Smooth muscle cell of the brain vasculature (primary cell): ENCODE data around the gene TMEM59.
"Not testable (repeated sequence)": the region's sequence is repeated elsewhere in the genome, so short reads cannot be mapped to it uniquely, and the experiment has no call there.

ENCODE experiments used
- DNase-seq: peaks from one replicate; pipeline ENCODE4 v3.0.0-alpha.2; 2012; ENCODE audit warnings: low read depth, low spot score

The TMEM59 gene

DNA sequence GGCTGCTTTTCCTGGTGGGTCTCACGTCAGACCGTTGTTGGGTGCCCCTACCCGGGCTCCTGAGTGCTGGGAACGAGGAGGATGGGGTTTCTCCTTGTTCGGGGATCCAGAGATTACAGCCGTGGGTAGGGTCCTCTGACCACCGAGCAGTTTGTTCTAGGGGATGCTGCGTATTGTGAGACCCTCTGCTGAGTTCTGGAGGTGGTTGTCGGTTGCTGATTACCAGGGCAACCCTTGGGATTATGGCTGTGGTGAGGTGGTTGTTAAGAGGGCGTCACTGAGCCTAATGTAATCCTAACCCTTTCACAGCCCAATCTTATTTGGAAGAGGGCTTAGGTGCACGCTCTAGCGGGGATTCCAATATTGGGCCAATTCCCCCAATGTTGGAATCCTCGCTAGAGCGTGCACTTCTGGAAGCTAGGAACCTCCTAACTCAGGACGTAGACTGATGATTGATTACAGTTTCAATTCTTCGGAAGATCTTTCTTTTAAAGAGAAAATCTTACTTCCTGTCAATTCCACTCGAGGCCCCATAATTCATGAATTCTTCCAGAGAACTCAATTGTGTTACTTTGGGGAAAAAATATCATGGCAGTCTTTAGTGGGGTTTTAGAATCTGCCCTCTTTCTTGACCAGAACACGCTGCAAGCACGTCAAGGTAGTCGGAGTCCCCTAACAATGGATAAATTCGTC lies 887 bp upstream of the TMEM59 start:
- no peak for DNase-seq

- no peak for DNase-seq
These were observed 522 bp downstream of the TMEM59 start for GRCh38 chr1:54052431-54052933.

DNA sequence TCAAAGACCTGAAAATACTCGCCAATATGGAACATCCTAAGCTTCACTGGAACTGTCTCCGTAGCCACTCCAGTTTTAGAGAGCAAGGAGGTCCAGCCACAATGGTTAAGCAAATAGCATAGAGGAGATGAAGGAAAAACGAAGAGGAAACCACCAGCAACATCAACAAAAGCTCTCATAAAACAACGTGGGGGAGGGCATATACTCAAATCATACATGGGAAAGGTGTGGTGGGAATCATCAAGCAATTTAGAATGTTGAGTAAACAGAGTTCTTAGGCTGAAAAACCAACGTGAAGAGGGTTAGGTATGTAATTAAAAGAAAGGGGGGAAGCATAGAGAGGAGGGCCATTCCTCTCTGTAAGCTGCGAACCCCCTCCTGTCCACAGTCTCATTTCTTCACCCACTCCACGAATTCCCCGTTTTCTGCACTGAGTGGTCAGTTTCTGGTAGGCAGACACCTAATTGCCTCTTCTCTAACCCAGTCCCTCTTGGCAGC lies 1.0 kb downstream of the TMEM59 start:
- DNase-seq, result no peak

DNA sequence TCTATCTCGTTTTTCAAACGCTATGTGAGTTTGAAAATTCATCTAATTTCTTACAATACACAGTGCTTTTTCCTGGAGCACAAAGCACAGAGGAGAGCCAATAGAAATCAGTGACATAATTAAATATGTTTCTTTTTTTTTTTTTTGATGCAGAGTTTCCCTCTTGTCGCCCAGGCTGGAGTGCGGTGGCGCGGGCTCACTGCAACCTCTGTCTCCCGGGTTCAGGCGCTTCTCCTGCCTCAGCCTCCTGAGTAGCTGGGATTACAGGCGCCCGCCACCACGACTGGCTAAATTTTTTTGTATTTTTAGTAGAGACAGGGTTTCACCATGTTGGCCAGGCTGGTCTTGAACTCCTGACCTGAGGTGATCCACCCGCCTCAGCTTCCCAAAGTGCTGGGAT lies 2.6 kb downstream of the TMEM59 start:
- not testable (repeated sequence) for DNase-seq

- no peak for DNase-seq
These were observed 5.4 kb downstream of the TMEM59 start for GRCh38 chr1:54047384-54048305.

DNA sequence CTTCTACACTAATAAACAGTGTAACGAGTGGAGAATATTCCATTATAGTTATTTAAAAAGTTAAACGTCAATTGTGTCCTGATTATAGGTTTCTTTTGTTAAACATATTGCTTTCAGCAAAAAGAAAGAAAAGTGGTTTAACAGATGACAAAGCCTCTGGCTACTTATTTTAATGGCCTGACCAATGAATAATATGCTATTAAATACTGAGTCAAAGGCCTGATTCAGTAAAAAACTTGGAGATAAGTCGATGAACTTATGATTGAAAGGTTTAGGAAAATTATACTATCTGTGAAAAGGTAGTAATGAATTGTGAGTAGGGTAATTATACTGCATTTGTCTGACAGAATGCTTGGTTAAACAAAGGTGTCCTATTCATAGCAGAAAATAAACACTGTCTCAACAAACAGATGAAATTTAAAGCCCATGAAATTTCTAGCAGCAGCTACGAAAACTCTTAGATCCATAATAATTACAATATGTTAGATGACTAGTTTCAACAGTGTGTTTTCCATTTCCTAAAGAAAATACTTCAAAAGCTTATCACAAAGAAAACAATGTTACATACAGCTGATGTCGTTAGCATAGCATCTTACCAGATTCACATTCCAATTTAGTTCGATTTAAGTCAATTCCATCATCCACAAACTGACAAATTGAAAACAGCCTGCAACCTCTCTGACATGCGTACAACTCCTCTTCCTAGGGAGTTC lies 6.2 kb downstream of the TMEM59 start:
- DNase-seq, result no peak

DNA sequence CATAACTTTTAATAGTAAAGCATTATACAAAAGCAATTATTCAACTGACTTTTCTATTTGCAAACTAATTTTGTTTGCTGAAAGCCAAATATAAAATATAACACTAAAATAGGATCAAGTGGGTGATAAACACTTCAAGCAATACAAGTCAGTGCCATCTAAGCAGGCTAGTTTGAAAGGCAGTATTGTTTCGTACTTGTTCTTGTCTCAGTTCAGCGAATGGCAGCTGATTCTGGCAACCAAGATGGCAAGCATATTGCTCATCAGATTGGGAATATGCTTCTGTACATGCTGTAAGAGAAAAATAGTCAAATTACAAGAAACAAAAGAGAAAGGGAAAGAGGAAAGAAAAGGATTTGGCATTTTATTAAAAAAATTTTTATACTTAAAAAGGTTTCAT lies 7.5 kb downstream of the TMEM59 start:
- DNase-seq, result no peak

GRCh38 chr1:54041806-54042205 lies 11.2 kb downstream of the TMEM59 start:
- DNase-seq, result no peak

DNA sequence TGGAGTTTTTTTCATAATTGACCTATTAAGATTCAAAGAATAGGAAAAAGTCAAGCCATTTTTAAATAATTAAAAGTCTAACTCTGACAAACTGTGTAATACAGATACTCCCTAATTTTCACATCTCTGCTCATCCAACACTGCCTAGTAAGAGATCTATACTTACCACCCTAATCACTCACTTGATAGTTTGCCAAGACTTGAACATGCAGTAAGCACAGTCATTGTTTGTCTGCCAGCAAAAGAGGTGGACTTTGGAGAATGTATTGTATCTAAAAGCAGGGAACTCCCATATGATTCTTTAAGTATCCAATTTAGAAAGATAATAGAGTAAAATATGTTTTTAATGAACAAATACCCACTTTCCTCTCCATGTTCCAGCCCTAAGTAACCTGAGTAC lies 15.5 kb downstream of the TMEM59 start:
- DNase-seq, result no peak

GRCh38 chr1:54028306-54029251 lies 24.4 kb downstream of the TMEM59 start:
- no peak for DNase-seq

- DNase-seq, result no peak
These were observed 25.2 kb downstream of the TMEM59 start for GRCh38 chr1:54027848-54028247.

- DNase-seq, result not testable (repeated sequence)
These were observed 28.2 kb downstream of the TMEM59 start for GRCh38 chr1:54024811-54025210.

DNA sequence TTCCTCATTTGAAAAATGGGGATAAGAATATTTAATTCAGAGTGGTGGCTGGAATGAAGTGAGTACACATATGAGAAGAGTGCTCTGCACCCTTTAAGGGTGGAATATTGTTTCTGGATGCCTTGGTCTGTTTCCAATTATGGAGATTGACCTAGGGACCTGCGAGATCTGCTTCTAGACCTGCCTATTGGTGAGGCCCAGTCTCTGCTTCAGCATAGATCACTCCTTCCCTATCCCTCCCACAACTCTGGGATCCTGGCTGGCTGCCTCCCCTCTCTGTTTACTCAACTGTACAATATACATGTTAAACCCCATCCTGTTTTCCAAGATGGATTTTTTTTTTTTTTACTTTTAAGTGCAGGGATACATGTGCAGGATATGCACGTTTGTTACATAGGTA lies 28.6 kb downstream of the TMEM59 start:
- no peak for DNase-seq

DNA sequence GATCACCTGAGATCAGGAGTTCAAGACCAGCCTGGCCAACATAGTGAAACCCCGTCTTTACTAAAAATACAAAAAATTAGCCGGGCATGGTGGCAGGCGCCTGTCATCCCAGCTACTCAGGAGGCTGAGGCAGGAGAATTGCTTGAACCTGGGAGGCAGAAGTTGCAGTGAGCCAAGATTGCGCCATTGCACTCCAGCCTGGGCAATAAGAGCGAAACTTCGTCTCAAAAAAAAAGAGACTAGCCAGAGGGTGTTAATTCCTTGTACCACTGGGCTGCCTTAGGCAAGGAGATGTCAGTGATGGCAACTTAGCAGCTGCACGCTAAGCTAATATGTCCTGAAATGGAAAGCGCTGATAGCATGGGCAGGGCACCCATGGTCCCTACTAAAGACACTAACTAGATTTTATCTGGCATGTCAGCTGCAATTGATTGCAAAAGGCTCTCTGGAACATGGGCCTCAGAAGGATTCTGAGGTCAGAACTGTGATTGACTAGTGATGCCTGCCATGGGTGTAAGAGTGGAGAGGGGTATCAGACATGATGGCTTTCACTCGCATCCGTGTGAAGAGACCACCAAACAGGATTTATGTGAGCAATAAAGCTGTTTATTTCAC lies 33.3 kb downstream of the TMEM59 start:
- not testable (repeated sequence) for DNase-seq

- DNase-seq, result no peak
These were observed 34.4 kb downstream of the TMEM59 start for GRCh38 chr1:54018635-54019034.

GRCh38 chr1:54017979-54018378 lies 35.0 kb downstream of the TMEM59 start, which contains the start of gene LDLRAD1:
Gene LDLRAD1, minus strand, starts transcription at chr1:54018186. Its CDS starts 74 bp downstream, at chr1:54018112.
- no peak for DNase-seq

DNA sequence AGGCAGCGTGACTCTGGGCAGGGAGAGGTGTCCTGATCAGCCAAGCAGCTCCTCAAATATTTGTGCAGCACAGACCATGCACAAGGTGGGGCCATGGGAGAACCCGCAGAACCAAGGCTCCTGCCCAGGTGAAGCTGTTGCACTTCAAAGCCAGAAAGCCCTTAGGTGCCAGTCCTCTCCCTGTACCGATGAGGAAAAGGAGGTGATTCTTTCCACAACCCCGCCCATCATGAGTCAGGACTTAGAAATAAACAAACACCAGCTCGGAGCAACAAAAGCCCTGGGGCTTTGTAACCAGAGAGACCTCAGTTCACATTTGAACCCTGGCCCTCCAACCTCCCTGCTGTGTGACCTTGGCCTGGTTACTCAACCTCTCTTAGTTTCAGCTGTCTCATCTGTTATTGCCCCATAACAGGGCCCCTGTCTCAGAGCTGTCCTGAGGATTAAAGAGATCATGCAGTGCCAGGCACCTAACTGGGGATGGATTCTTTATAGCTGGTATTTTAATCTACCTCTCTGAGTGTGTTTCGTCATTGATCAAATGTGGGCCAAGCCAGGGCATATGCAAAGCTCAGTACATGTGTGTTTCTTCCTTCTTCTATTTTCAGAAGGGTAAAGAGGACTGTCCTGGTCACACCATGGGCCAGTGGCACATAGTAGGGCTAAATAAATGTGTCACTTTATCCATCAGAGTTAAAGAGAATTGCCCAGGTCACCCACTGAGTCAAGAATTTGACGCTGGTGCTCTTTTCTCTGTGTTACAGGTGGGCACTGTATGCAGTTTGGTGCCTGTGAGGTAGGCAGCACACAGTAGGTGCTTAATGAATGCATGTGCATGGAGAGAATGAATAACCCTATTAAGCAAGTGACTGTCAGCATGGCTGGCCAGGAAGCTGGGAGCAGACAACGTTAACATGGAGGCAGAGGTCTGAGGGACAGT lies 36.4 kb downstream of the TMEM59 start:
- peak; percentile 74 for DNase-seq

GRCh38 chr1:54014009-54014629 lies 38.9 kb downstream of the TMEM59 start:
- no peak for DNase-seq
